Putamen (tissue), 1 donor: ENCODE results near the gene CRAT.

ENCODE experiments used
- DNase-seq: peaks from one replicate; pipeline ENCODE4 v3.0.0-alpha.2; 2016; ENCODE audit warnings: low spot score

The CRAT gene

DNA sequence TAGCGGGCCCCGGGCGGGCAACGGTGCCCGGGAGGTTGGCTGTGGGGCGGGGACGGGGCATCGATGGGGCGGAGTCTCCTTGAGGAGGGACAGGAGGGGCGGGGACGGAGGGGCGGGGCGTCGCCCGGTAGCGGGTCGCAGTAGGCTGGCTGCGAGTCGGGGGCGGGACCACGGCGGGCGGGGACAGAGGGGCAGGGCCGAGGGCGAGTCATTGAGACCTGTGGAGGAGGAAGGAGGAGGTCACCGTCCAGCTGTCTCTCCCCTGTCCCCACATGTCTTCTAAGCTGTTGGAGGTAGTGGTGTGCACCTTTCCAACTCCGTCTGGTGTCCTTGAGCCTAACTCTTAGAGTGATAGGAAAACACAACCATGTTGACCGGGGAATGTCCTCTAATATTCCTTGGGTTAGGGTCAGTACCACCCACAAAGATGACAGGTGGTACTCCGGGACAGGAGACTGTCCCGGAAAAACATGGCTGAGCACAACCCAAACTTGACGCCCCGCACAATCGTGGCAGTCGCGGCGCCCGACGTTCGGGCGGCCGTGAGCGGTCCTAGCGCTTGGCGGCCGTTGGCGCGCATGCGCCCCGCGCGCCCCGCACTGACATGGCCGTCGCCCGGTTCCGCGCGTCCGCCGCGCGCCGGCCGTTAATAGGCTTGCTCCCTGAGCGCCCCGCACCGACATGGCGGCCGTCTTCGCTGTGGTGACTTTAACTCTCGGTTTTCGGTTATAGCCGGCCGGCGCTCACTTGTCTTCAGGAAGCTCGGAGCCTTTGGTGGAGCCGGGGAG is at the start of gene CRAT, which contains the start of gene PTPA:
Gene CRAT (minus strand): TSS at position 54 of the 788 bp plus-strand sequence. CDS start 284 bp downstream, outside the sequence.
Gene PTPA (plus strand): TSS at position 676 of the 788 bp plus-strand sequence. CDS start 186 bp downstream, outside the sequence.
- peak; percentile 97 for DNase-seq

DNA sequence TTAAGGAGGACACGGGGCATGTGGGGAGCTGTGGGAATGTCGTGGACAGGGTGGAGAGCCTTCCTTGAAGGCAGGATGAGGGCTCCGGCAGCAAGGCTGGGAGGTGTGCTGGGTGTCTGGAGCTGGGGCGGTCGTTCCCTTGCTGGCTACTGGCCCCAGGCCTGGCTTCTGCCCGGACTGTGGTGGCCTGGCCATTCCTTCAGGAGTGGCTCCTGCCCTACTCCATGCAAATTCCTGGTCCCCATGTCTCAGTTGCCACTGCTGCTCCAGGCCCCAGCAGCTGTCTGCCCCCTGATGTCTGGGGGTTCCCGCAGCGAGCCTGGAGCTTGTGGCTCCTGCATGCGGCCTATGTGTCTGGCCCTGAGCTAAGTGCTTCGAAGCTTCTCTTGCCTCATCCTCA is 45.6 kb upstream of the CRAT start:
- DNase-seq = no peak

DNA sequence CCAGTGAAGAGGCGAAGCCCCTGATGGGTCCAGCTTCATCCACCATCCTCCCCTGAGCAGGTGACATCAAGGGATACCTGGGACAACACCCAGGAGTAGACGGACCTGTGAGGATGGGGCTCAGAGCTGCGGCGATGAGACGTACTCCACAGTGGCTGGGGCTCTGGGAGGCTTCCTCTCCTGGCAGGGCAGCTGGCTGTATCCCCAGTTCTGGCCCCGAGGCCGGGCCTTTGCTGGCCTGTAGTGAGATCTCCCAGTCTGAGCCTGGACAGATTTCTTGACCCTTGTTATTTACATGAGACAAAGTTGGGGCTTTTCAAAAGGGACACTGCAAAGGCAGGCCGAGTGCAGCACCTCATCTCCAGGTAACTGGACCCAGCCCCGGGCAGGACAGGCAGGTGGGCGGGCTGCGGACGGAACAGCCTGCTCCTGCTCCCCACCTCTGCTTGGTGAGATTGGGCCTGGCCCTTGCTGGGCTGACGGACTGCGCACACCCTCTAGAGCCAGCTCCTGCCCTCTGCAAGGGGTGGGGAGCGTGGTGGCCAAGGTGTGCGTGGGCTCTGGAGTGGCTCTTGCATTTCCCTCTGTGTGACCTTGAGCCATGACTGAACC is 44.4 kb upstream of the CRAT start:
- no peak for DNase-seq

DNA sequence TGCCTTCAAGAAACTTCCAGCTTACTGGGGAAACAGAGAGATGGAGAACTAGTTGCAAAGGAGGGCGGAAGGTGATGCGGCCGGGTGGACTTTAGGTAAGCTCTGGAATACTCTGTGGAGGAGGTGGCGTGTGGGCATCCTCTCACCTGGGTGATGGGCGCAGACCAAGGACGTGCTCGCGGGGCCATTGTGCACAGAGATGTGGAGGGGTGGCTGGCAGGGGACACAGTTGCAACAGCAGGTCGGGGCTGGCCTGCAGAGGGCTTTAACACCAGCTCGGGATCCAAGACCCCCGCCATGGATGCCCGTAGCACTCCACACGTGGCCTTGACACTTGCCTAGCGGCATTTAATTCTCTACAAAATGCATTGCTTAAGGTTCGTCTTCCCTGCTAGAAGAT is 40.9 kb upstream of the CRAT start:
- no peak for DNase-seq

DNA sequence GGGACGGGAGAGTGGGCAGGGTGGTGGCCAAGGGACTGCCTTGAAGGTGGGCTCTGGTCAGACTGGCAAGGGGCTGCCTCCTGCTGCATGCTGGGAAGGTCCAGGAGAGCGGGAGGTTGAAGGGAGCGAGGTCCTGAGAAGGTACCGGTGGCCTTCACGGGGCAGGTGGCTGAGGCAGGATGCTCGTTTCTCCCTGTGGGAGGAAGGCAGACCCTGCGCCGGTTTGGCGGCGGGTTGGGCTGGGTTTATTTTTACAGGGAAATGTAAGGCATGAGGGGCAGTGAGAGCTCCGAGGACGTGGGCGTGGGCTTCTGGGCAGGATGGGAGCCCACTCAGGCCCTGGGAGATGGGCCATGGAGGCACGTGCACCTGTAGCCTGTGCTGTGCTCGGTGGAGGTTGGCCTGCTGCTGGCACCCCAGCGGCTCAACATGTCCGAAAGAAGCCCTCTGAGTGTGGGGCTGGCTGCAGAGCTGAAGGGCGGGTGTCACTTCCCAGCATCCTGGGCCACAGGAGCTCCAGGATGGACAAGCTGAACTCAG is 40.1 kb upstream of the CRAT start:
- no peak for DNase-seq

DNA sequence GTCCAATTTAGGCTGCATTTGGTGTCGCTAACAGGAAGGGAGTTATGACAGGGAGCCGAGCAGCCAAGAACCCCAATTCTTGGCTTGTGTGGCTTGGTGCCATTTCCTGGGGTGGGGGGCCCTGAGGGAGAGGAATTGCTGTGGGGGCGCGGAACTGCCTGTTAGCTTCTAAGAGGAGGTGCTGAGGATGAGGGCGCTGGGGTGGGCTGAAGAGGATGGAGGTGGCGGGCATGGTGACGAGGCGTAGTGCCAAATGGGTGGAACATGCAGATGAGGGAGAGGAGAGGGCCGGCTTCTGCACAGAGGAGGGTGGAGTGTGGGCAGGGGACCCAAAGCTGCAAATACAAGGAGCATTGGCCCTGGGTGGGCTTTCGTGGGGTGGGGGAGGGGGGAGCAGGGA is 39.5 kb upstream of the CRAT start:
- no peak for DNase-seq

DNA sequence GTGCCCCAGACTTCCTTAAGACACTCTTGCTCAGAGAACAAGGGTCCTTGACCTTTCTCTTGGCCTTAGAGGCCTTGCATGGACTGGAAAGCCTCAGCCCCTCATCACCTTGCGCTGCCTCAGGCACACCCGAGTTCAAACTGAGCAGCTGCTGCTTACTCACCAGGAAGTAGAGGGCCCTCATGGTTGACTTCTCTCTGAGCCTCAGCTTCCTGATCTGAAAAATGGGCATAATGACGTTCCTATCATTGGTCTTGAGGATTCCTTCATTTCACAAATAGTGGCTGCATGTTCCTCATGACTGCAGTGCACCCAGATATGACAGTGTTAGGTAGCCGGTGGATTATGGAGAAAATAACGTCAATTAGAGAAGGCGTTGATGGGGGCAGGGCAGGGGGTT is 38.8 kb upstream of the CRAT start:
- DNase-seq = no peak

DNA sequence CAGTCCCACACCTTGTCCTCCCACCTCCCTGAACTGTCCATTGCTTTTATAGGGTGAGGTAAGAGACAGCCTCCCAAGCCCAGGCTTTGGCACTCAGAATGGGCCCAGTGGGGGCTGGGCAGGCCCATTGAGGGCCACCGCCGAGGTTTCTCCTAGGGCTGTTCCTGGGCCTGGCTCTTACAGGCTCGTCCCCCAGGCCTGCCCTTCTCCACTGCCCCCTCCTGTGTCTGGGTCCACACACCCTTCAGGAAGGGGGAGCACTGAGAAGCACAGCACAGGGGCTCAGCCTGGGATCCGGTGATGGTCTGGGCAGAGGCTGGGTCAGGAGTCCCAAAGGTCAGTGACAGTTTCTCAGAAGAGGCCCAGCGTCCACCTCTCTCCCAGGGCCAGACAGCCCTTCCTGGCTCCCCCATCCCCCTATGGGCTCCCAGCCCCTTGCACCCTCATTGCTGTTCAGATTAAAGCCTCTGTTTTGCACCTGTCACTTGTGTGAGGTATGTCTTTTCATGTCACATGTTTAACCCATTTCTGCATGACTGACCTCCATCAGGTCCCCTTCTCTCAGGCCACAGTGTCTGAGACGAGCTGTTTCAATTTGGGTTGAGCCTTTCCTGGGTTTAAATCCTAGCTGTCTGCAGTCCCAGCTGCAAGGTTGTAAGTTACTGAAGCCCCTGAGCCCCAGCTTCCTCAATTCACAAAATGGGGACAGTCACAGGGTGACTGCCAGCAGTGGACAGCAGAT is 38.0 kb upstream of the CRAT start:
- DNase-seq = no peak

DNA sequence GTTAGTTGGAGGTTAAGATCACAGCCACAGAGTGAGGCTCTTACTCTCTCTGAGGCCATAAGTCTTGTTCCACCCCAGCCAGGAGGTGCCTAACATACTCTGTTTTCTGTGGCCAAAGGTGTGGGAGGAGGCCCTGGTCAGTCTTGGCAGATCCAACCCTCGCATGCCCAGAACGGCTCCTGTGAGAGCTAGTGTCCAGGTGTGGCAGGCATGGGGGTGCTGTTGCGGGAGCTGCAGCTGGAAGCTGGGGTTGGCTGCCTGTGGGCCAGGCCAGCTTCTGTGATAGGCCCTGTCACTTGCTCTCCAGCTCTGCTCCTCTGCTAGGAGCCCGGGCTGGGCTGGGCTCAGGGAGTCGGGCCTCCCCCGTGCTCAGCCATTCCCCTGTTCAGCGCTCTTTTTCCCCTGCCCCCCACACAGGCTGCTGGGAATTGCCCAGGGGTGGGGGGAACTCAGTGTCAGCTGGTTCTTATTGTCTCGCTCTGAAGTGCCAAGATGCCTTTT is 35.9 kb upstream of the CRAT start:
- no peak for DNase-seq

DNA sequence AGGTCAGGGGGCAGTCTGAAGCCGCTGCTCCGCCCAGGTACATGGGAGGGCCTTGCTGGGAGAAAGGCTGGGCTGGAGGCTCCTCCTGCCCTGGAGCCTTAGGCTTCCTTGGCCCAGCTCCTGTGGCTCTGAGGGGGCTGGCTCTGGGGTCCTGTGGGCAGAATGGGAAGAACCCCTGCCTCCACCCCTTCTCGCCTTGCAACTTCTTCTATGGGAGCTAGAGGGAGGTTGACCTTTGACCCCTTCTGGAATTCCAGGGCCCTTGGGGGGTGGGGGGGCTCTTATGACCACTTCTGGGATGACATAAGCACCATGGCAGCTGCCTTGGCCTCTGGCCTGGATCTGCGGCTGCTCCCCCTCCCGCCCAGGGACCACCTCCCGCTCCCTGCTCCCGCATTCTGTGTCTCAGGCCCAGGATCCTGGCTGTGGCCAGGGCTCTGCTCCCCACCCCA is 35.3 kb upstream of the CRAT start:
- DNase-seq = no peak

DNA sequence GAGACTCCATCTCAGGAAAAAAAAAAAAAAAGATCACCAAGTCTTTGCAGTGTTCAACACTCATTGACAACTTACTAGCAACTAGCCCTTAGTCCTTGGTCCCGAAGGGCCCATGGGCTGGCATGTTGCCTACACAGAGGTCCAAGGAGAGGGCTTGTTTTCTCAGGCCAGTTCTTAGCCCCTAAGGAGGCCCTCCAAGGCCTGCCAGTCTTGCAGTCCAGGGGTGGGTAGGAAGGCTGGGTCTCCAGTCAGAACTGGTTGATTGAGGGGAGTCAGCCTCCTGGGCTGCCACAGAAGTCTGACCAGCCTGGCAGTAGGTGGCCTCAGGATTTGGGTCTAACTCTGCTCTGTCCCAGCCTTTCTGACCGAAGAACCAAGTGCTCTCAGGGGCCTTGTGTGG is 34.7 kb upstream of the CRAT start:
- DNase-seq = no peak

DNA sequence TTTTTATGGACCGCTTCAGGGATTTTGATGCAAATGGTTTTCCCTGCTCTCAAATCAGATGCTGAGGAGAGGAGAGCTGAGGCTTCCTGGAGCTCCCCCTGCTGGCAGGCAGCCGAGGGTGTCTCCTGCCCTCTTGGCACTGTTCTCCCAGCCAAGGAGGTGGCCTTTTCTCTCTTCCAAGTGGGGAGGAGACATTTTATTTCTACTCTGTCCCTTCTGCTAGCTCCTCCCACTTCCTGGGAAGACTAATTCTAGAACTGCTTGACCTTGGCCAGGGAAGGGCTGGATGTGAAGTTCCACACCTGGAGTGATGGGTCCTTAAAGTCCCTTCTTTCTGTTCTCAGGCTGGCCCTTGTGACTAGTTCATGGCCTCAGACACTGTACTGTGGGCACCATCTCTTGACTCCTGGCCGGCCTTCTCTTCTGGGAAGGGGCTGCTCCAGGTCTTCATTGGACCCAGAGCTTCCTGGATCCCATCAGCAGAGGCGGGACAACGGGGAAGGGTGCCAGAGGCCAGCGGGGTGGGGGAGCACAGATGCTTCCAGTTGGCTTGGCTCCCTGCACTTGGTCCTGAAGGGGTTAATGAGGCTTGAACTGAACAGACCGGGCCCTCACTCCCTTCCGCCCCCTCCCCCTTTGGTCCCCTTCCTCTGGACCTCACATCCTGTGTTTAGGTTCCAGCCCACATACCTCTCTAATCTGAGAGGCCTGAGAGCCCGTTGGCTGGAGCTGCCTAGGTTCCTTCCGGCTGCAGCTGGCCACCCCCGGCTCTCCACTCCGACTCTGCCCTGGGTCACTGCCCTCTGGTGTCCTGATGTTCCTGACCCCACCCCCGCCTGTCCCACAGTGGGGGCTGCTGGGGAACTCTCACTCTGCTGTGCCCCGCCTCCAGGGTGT is 32.7 kb upstream of the CRAT start:
- peak; percentile 86 for DNase-seq

DNA sequence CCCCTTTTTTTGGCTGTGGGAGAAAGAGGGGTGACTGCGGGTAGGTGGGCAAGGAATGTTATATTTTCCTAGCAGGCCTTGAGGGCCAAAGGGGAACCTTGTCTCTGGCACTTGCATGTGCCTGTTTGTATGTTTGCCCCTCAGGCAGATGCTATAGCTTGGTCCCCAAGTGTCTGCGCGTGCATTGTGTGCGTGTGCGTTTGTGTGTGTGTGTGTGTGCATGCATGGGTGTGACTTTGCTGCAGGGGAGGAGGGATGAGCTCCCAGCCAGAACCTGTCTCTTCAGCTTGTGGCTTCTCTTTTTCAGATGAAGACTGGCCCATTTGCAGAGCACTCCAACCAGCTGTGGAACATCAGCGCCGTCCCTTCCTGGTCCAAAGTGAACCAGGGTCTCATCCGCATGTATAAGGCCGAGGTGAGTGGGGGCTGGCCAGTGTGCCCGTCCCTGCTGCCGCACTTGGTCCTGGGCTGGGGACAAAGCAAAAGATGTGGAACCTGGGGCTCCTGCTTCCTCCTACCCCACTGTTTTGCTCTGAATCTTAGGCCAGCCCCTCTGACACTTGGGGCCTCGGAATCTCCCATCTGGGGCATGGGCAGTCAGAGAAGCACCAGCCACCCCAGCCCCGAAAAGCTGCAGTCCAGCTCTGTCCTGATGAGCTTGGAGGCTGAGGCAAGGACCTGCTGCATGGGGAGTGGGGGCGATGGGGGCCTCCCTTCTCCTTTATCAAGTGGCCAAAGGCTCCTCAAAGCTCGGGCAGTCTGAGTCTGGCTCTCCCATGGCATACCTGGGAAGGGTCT is 31.7 kb upstream of the CRAT start:
- DNase-seq = no peak

DNA sequence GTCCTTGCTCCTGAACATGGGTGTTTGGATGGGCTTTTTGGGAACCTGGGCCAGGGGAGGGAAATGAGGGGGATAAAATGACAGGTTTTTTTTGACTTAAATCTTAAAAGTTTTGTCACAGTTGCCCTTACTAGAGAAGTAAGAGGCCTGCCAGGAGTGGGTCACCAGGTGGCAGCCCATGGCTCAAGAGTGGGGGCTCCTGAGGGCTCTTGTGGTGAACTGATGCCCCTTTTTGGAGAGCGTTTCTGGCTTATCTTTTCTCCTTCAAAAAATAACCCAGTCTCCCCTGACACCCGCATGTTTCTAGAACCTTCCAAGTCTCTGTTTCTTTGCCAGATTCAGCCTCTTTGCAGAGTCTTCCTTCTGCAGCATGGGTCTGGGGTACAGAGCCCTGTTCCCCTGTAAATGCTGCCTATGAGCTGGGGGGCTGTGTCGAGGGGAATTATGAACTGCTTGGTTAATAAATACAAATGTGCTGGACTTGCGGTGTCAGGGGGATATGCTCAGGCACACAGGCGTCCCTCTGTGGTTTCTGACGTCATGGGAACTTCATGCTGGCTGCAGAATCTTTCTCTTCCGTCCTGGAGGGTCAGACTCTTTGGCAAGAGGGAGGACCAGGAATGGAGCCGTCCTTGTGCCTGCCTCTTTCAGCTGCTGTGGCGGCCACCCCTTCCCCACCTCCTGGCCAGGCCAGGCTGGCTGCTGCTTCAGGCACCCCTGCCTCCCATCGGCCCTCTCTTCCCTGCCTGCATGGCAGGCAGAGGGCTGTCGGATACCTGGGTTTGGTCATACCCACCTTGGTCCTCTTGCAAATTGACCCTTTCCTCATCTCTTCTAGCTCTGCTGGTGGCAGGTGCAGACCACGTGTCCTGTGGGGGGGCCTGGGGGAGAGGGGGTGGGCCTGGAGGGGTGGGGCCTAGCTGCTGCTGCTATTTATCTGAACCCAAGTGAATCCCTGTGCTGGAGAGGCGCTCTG is 30.8 kb upstream of the CRAT start:
- peak; percentile 71 for DNase-seq

DNA sequence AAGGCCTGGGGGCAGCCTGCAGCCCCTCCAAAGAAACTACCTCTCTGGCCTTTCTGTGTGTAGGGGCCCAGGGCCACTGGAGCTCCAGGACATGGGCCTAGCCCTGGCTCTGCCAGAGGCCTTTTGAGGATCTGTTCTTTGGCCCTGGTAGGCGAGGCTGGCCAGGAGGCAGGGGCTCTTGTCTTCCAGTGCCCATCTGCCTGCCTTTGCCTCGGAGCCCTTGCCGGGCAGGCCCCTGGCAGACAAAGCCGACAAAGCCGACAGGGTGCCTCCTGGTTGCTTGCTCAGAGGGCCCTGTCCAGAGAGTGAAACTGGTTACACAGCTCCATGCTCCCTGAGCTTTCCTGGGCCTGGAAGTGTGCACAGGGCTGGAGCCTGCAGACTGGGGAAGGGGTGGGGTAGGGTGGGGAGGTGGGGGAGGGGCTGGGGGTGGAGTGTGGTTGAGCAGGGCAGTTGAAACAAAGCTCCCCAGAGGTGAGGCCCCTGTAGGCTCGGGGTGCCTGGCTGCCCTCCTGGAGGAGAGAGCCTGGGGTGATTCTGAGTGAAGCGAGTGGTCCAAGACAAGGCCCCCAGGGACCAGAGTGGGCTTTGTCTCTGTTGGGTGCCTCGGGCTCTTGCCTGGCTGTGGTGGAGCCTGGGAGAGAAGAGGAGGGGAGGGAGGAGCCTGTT is 29.9 kb upstream of the CRAT start:
- peak; percentile 48 for DNase-seq

DNA sequence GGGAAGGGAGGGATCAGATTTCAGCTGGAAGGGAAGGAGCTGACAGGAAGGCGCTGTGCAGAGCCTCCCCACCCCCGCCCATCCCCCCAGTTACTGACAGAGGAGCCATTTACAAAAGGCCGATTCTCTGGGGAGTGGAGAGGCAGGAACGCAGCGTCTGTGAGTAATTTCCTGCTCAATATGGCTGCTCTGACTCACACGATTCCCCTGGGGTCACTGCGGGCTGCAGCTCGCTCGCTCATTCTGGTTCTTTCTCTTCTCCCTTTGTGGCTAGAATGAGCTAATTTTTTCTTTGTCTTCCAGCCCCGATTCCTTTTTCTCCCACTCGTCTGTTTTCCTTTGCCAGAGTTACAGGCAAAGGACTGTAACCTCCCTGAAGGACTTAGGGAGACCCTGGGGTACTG is 29.4 kb upstream of the CRAT start:
- peak; percentile 96 for DNase-seq

DNA sequence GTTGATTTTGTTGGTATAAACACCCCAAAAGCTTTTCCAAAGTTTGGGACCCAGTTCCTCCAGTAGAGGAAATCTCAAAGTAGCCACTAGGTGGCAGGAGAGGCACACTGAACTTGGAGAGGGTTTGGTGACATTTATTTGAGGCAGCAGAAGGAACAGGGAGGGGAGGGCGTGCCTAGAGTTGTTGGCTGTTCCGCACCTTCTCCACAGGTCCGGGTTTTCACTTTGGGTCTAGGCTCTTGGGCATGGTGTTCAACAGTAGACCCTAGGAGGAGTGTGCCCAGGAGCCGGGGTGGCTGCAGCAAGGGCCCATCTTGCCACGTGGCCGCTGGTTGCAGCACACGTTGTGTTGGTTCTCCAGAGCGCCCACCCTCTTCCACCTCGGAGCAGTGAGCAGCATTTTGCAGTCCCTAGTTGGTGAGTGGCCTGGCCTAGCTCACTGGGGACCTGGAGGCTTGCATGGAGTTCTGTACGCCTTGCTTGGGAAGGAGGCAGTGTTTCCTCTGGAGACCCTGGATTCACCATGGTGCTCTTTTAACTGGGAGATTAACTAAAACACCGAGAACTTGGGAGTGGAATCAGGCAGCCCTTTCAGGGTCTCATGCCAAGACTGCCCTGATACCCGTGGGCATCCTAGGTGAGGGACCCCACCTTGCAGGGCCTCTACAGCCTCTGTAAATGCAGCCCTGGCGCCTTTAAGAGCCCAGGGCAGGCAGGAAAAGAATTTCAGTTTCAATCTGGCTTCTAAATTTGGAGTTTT is 28.8 kb upstream of the CRAT start:
- DNase-seq = peak; percentile 88
